ENCODE measurements around the gene PLAAT5.

- TF ChIP-seq CTCF (IDR thresholded peaks at IDR 0.05 in 2 of 3, conservative IDR thresholded peaks at IDR 0.05 in 1 of 3; ENCODE audit: borderline replicate concordance in 1 of 3, insufficient read depth in 1 of 3, low read depth in 2 of 3, low read length in 2 of 3) (no peak), POLR2AphosphoS5 (IDR thresholded peaks at IDR 0.05; ENCODE audit: low read depth, low read length) (no peak), POLR2A (IDR thresholded peaks at IDR 0.05; ENCODE audit: borderline replicate concordance, extremely low read depth, insufficient read depth, insufficient read length) (no peak), FOSL1 (IDR thresholded peaks at IDR 0.05; ENCODE audit: low read depth) (no peak), CEBPB (IDR thresholded peaks at IDR 0.05; ENCODE audit: low read depth) (no peak), EZH2phosphoT487 (IDR thresholded peaks at IDR 0.05; ENCODE audit: borderline replicate concordance) (no peak), SIN3A (IDR thresholded peaks at IDR 0.05; ENCODE audit: low read depth) (no peak)
These were observed 73.7 kb downstream of the PLAAT5 start for GRCh38 chr11:63417174-63417852.

Data from HCT116 (cell line).